Measurements from ENCODE around the gene LIPM.

Gene LIPM

DNA sequence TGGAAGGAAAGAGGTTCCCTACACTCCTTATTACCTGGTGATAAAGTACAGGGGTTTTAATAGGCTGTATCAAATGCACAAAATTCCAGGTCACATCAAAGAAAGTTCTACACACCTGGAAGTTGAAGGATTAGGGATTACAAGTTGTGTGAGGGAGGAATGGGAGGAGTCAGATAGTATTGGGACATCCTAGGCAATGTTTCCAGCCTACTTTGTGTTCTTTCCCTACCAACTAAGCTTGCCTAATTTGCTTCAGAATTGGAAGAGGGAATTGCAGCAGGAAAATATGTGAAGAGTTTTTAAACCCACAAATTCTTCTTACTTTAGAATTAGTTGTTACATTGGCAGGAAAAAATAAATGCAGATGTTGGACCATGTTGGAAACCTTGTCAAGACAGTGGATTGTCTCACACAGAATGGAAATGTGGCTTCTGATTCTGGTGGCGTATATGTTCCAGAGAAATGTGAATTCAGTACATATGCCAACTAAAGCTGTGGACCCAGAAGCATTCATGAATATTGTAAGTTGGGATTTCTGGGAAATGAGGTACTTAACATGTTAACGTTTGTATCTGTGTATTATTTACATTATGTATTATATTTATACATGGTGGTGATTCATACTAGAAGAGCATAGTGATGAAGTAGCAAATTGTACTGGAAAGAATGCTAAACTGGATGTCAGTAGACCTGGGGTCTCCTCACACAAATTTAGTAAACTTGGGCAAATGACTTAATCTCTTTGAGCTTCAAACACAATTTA, at the start of gene LIPM:
TSS of gene LIPM (plus strand) at position 208 of the 763 bp plus-strand sequence. CDS start at position 375, 167 bp downstream.
- no peak for DNase-seq

DNA sequence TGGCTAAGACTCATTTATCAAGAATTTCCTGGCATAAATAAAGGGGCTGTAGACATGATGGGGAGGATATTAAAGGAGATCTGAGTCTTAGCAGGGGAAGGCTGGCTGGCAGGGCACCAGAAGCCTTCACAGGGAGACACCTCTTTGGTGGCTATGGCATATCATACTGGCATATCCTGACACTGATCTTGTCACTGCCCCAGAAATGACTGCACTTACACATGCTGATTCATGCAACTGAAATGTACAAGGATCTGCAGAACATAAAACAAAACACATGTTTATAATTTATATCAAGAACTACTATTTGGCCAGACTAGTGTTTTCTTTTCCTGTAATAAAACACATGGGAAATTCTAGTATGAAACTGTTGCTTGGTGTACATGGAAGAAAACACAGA, 48.2 kb upstream of the LIPM start:
- no peak for DNase-seq

GRCh38 chr10:88755753-88756152, 46.8 kb upstream of the LIPM start:
- no peak for DNase-seq

DNA sequence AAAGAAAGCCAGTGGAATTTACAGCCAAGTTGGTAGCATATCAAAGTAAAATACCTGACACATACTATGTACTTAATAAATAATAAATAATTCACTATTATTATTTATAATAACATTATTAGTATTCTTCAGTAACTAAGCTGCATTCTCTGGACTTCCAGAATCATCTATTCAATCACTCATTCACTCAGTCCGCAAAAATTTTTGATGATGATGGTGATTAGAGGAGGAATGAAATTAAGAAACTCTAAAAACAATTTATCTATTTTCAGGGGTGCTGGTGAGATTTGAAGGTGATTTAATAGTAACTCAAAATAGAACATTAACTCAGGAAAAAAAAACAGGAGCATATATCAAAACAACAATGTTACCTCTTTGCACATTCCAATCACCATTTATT, 45.9 kb upstream of the LIPM start:
- no peak for DNase-seq

DNA sequence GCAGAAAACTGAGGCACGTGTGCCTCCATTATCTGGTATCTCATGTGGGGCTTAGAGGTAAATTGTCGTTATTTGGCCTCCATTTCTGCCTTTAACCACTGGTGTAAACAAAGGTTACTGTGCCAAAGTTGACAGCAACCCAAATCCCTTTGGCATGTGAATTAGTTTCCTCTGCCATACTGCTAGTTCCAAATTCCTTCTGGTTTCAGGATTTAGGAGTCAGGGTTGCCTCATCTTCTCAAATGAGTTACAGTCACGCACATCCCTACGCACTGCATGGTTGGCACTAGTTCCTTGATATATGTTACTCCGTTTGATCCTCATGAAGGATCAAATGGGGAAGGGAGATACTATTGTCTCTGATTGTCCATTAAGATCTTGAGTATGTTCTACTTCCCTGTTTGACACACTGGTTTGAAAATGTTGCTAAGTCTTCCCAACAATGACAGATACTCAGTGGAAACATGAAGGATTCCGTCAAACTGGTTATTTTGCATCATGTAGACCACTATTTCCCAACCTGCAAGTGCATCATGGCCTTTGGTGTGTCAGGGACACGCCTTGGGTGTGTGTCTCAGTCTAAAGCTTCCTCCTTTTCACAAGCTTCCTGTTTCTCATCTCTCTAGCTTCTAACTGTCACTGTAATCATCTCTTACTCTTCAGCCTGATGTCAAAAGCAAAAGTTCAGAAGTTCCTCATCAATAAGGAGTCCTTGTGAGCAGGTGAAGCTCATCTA, 43.0 kb upstream of the LIPM start, which contains the start of gene LIPN:
TSS of gene LIPN (plus strand) at position 655 of the 736 bp plus-strand sequence. CDS start 1,386 bp downstream, outside the sequence.
- DNase-seq, result no peak

GRCh38 chr10:88762906-88763305, 39.6 kb upstream of the LIPM start:
- DNase-seq, result no peak

GRCh38 chr10:88763441-88763840, 39.1 kb upstream of the LIPM start:
- no peak for DNase-seq

- no peak for DNase-seq
Measured at GRCh38 chr10:88764110-88764509, 38.4 kb upstream of the LIPM start.

DNA sequence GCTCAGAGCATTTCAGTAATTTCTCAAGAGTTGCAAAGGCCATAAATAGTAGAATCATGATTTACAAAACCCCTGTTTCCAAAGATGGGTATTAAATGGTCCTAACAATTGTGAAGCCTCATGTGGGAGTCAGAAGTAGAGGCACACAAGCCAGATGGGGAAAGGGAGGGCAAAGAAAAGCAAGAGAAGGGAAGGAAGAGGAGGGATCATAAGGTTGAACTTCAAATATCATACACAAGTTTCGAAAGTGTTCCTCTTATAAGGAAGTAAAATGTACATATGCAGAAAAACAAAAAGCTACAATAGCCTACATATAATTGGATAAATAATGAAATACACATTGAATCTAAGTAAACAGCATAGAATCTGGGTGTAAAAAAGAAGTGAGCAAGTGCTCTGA, 36.7 kb upstream of the LIPM start:
- no peak for DNase-seq

GRCh38 chr10:88769384-88769783, 33.1 kb upstream of the LIPM start:
- DNase-seq, result no peak

GRCh38 chr10:88781206-88781605, 21.3 kb upstream of the LIPM start:
- DNase-seq, result no peak

DNA sequence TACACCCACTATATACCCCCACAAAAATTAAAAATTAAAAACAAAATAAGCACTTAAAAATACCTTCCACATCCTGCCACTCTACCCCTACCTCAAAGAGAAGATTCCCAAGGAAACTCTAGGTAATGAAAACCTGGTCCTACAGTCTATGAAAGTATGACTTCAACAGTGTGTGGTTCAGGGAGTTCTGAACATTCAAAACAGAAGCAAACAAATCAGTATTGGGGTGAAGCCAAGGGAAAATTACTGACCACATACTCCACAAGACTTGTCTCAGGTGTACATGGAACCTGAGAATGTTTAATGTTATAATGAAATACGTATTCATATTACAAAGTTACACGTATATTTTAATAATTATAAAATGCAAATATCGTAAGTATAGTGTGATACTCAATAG, 20.3 kb upstream of the LIPM start:
- DNase-seq, result no peak

GRCh38 chr10:88783724-88784123, 18.8 kb upstream of the LIPM start:
- DNase-seq, result no peak

- DNase-seq, result no peak
Measured at GRCh38 chr10:88786032-88786770, 16.3 kb upstream of the LIPM start.

- no peak for DNase-seq
Measured at GRCh38 chr10:88787463-88787862, 15.1 kb upstream of the LIPM start.

DNA sequence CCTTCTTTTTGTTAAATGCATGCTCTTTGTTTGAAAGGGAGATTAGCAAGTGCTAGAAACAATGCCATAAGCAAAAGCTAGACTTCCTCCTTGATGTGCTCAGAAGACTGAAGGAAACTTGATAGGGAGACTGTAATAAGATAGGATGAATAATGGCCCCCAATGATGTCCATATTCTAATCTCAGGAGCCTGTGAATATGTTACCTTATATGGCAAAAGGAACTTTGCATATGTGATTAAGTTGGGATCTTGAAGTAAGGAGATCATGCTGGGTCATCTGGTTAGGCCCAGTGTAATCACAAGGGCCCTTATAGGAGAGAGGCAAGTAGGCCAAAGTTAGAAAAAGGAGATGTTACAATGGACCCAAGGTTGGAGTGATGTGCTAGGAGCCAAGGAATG, 13.6 kb upstream of the LIPM start:
- DNase-seq, result no peak

GRCh38 chr10:88791924-88792323, 10.6 kb upstream of the LIPM start:
- DNase-seq, result no peak

DNA sequence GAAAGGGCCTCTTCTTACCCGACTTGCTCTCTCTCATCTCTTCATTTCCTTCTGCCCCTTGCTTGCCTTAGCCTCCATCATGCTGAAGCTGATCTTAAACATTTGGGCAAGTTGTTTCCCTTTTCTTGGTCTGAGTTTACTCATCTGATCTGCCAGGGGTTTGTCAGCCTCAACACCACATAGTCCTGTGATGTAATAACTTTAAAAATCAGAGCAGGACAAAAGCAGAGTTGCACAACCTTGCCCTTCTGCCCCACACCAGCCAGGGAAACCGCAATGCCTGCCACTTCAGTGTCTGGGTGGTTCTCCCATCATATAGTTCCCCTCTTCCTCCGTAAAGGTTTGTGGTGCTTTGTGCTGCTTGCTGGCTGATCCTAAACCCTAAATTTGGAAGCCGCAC, 9.9 kb upstream of the LIPM start:
- no peak for DNase-seq

DNA sequence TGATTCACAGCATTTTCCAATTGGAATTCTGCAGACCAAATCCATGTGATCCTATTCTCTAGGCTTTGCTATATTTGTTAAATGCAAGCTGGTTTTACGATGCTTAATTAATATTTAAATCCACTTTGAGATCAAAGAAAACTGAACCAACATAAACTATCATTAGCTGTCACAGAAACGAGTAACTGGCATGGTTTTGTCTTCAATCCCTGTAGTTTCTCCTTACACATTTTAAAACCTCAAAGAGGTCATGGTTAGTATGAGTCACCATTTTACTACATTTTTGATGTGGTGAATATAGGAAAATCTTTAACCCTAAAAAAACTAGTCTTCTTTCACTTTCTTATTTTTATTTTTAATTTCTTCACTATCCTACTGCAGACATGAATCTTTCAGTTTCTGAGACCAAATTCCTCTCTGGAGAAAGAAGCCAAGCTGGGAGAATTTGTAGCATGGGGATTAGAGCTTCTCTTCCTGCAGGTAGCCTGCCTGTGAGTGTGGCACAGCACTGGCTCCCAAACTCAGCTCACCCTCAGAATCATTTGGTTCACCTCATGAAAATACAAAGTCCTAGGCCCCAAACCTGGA, 8.7 kb upstream of the LIPM start:
- DNase-seq, result no peak

- no peak for DNase-seq
Measured at GRCh38 chr10:88794731-88795130, 7.8 kb upstream of the LIPM start.

DNA sequence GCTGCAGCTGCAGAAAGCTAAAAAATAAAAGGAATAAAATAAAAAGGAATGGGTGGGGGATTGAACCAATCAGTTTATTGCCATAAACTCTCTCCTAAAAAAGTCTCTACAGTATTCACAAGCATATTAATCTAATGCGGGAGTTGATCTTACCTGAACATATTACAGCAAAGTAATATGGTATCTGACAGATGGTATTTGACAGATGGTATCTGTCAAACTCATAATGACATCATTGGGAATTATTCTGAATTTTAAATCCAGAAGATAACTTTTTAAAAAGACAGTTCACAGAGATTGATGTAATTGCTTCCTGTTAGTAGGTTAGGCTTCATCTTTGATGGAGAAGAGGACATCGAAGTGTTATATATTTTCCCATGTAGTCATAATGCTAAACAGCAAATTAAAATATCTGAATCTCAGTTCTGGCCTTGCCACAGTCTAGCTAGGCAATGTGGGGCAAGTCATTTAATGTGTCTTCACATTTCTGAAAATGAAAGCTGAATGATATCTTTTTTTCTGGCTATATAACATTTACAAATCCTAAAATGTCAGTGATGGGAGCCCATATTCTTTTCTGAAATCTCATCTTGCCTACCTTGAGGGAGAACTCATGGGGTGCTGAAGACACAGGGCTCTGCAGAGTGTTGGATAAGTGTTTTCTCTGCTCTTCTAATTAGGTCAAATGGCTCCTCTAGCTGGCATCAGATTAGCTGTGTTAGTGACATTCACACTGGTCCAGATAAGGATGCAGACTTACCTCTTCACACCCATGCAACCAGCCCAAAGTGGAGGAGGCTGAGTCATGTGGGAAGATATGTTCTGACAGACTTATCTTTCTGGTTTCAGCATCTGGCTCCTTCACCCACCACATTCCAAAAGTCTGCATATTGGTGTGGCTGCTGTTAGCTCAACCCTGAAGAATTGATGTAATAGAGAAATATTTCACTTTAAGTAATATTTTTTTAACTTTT, 2.1 kb upstream of the LIPM start:
- no peak for DNase-seq

GRCh38 chr10:88803641-88804040, 1.1 kb downstream of the LIPM start:
- DNase-seq, result no peak

Data from activated CD4-positive, alpha-beta T cell treated with anti-CD3 and anti-CD28 coated beads, Interleukin-2, amount 50 U/mL, for 1 hour (primary cell).